H9 (cell line): Measurements from ENCODE around the gene SSH3. TPM values are rescaled to one million over a fixed set of nuclear protein-coding genes. Genes with fewer than 3 reads are reported as not detected.

Source experiments
- DNase-seq: peaks from one replicate; pipeline ENCODE4 v3.0.0-alpha.2; 2017
- H2AFZ ChIP-seq: one replicate; pipeline ENCODE4 v1.6.1; 2013; ENCODE audit warnings: mild to moderate bottlenecking, low read length, control low read depth, moderate library complexity
- H2AK5ac ChIP-seq: 2 replicates; pipeline ENCODE4 v1.6.1; 2013; ENCODE audit warnings: low read length, control low read depth, mixed read lengths; ENCODE audit not compliant: insufficient read length
- H2BK120ac ChIP-seq: one replicate; pipeline ENCODE4 v1.6.1; 2013; ENCODE audit warnings: low read depth, mild to moderate bottlenecking, low read length, control low read depth, inconsistent platforms; ENCODE audit not compliant: poor library complexity, severe bottlenecking
- H2BK12ac ChIP-seq: 2 replicates; pipeline ENCODE4 v1.6.1; 2013; ENCODE audit warnings: low read length, control low read depth, mixed read lengths, low read depth; ENCODE audit not compliant: insufficient read length
- H2BK15ac ChIP-seq: 2 replicates; pipeline ENCODE4 v1.6.1; 2013; ENCODE audit warnings: low read depth, low read length, control low read depth
- H2BK20ac ChIP-seq: one replicate; pipeline ENCODE4 v1.6.1; 2013; ENCODE audit warnings: low read depth, mild to moderate bottlenecking, low read length, control low read depth, inconsistent platforms; ENCODE audit not compliant: poor library complexity, severe bottlenecking
- H2BK5ac ChIP-seq: 2 replicates; pipeline ENCODE4 v1.6.1; 2013; ENCODE audit warnings: low read length, control low read depth, mixed read lengths; ENCODE audit not compliant: insufficient read length
- H3K14ac ChIP-seq: 2 replicates; pipeline ENCODE4 v1.6.1; 2013; ENCODE audit warnings: low read length, control low read depth; ENCODE audit not compliant: insufficient read depth
- H3K18ac ChIP-seq: 2 replicates; pipeline ENCODE4 v1.6.1; 2013; ENCODE audit warnings: low read depth, mild to moderate bottlenecking, mixed read lengths, low read length, control low read depth; ENCODE audit not compliant: insufficient read length
- H3K23ac ChIP-seq: 2 replicates; pipeline ENCODE4 v1.6.1; 2013; ENCODE audit warnings: low read length, control low read depth, mixed read lengths, low read depth; ENCODE audit not compliant: insufficient read length
- H3K23me2 ChIP-seq: 2 replicates; pipeline ENCODE4 v1.6.1; 2013; ENCODE audit warnings: low read depth, mild to moderate bottlenecking, mixed read lengths, low read length, control low read depth; ENCODE audit not compliant: insufficient read length, poor library complexity, severe bottlenecking
- H3K27ac ChIP-seq: 2 replicates; pipeline ENCODE4 v1.5.1; 2013; ENCODE audit warnings: low read length, control low read depth, mixed read lengths, low read depth; ENCODE audit not compliant: insufficient read length
- H3K27me3 ChIP-seq: 2 replicates; pipeline ENCODE4 v1.6.1; 2013; ENCODE audit warnings: low read length, control low read depth, inconsistent platforms; ENCODE audit not compliant: insufficient read depth
- H3K4ac ChIP-seq: 2 replicates; pipeline ENCODE4 v1.6.1; 2013; ENCODE audit warnings: low read depth, mild to moderate bottlenecking, control low read depth, inconsistent platforms, low read length, moderate library complexity
- H3K4me1 ChIP-seq: 2 replicates; pipeline ENCODE4 v1.6.1; 2013; ENCODE audit warnings: low read length, control low read depth, inconsistent platforms; ENCODE audit not compliant: insufficient read depth
- H3K4me2 ChIP-seq: 2 replicates; pipeline ENCODE4 v1.6.1; 2013; ENCODE audit warnings: low read length, control low read depth, mixed read lengths; ENCODE audit not compliant: insufficient read length, insufficient read depth
- H3K56ac ChIP-seq: 2 replicates; pipeline ENCODE4 v1.6.1; 2013; ENCODE audit warnings: low read depth, mild to moderate bottlenecking, mixed read lengths, low read length, control low read depth; ENCODE audit not compliant: insufficient read length
- H3K79me1 ChIP-seq: 2 replicates; pipeline ENCODE4 v1.6.1; 2013; ENCODE audit warnings: low read depth, mild to moderate bottlenecking, moderate library complexity, low read length, control low read depth, inconsistent platforms; ENCODE audit not compliant: insufficient read depth, poor library complexity, severe bottlenecking
- H3K79me2 ChIP-seq: 2 replicates; pipeline ENCODE4 v1.6.1; 2013; ENCODE audit warnings: low read length, control low read depth, inconsistent platforms; ENCODE audit not compliant: insufficient read depth
- H3K9ac ChIP-seq: 2 replicates; pipeline ENCODE4 v1.6.1; 2013; ENCODE audit warnings: low read length, control low read depth, mixed read lengths; ENCODE audit not compliant: insufficient read length; ENCODE audit errors: extremely low read depth
- H3K9me3 ChIP-seq: one replicate; pipeline ENCODE4 v1.6.1; 2013; ENCODE audit warnings: low read depth, low read length, inconsistent platforms; ENCODE audit not compliant: control insufficient read depth
- H3T11ph ChIP-seq: one replicate; pipeline ENCODE4 v1.6.1; 2013; ENCODE audit warnings: mild to moderate bottlenecking, low read length, control low read depth, inconsistent platforms
- H4K20me1 ChIP-seq: one replicate; pipeline ENCODE4 v1.6.1; 2013; ENCODE audit not compliant: control insufficient read depth, insufficient read length, insufficient read depth
- H4K5ac ChIP-seq: 2 replicates; pipeline ENCODE4 v1.6.1; 2013; ENCODE audit warnings: low read depth, mild to moderate bottlenecking, mixed read lengths, low read length, control low read depth; ENCODE audit not compliant: insufficient read length
- H4K8ac ChIP-seq: replicated peaks from 2 replicates; pipeline ENCODE4 v1.6.1; 2013; ENCODE audit warnings: low read length, control low read depth, mixed read lengths, low read depth; ENCODE audit not compliant: insufficient read length
- H4K91ac ChIP-seq: 2 replicates; pipeline ENCODE4 v1.6.1; 2013; ENCODE audit warnings: low read depth, mild to moderate bottlenecking, moderate library complexity, mixed read lengths, low read length, control low read depth; ENCODE audit not compliant: insufficient read length
- H3K27ac Mint-ChIP-seq, 3 experiments: 2 replicates in 2 of 3; 3 replicates in 1 of 3; pipeline ENCODE4 v1.8.0; 2020 to 2021; ENCODE audit warnings: mixed read lengths in 3 of 3, mild to moderate bottlenecking in 1 of 3, moderate library complexity in 1 of 3
- H3K27me3 Mint-ChIP-seq: 2 replicates; pipeline ENCODE4 v1.8.0; 2021; ENCODE audit warnings: low read depth, mild to moderate bottlenecking, moderate library complexity, mixed read lengths
- H3K36me3 Mint-ChIP-seq, 3 experiments: 2 replicates in 2 of 3; 3 replicates in 1 of 3; pipeline ENCODE4 v1.8.0; 2020 to 2021; ENCODE audit warnings: low read depth in 3 of 3, mixed read lengths in 3 of 3; ENCODE audit not compliant: insufficient read depth in 1 of 3
- H3K4me1 Mint-ChIP-seq, 2 experiments: 2 replicates each; pipeline ENCODE4 v1.8.0; 2020; ENCODE audit warnings: mixed read lengths in 2 of 2
- H3K4me3 Mint-ChIP-seq, 2 experiments: 2 replicates in 1 of 2; 3 replicates in 1 of 2; pipeline ENCODE4 v1.8.0; 2020 to 2021; ENCODE audit warnings: mild to moderate bottlenecking in 2 of 2, mixed read lengths in 2 of 2, moderate library complexity in 1 of 2
- H3K9me3 Mint-ChIP-seq, 2 experiments: 2 replicates in 1 of 2; 3 replicates in 1 of 2; pipeline ENCODE4 v1.8.0; 2020; ENCODE audit warnings: mild to moderate bottlenecking in 2 of 2, mixed read lengths in 2 of 2, moderate library complexity in 1 of 2
- CTCF ChIP-seq: fragments of 200-600 bp; sonication (generic); conservative IDR thresholded peaks from 3 replicates; pipeline ENCODE4 v1.8.0; 2021; ENCODE audit warnings: antibody characterized with exemption, mild to moderate bottlenecking
- WGBS: extraction: QIAGEN DNeasy Blood & Tissue Kit; methylation state at CpG from one replicate; pipeline ENCODE4 v1.1.7; 2013; ENCODE audit warnings: missing lambda C conversion rate, low lambda C conversion rate, mixed read lengths; ENCODE audit not compliant: insufficient read length; ENCODE audit errors: extremely low coverage; 5-methylcytosine and 5-hydroxymethylcytosine counted together
- total RNA-seq: library from RNA; stranded (reverse); gene quantifications from 2 replicates; pipeline ENCODE4 v1.2.1, GENCODE V29; 2021

Gene SSH3
- total RNA-seq, 1 experiment from 2014 or later, result 42.2 TPM

- Mint-ChIP-seq H3K36me3 (peaks cover 51 to 79% (median 72%) of the 10 kb centered on the region in 3 experiments; a peak in 6 of 7 replicates), H3K9me3 (no peaks in the 10 kb centered on the region), H3K4me3 (no peak overlapping the region), H3K27me3 (0 out of 2 replicates have a peak, but pooled peaks cover 2% of the 10 kb centered on the region), H3K4me1 (no peaks in the 10 kb centered on the region), H3K27ac (no peak overlapping the region)
- Histone ChIP-seq H3K27ac (no peak overlapping the region), H3K4me1 (no peaks in the 10 kb centered on the region), H2AK5ac (no peak overlapping the region), H2BK5ac (no peak overlapping the region), H3K9me3 (no peaks in the 10 kb centered on the region), H4K8ac (no peak overlapping the region), H2BK20ac (no peak overlapping the region), H2BK120ac (no peak overlapping the region), H4K20me1 (no peaks in the 10 kb centered on the region), H3K56ac (no peak overlapping the region), H4K5ac (no peak overlapping the region), H3T11ph (no peak overlapping the region), H3K4ac (no peak overlapping the region), H4K91ac (no peak overlapping the region), H3K9ac (no peak overlapping the region), H3K79me1 (no peaks in the 10 kb centered on the region), H2BK12ac (no peak overlapping the region), H2AFZ (no peak overlapping the region), H3K23ac (no peak overlapping the region), H3K23me2 (no peaks in the 10 kb centered on the region), H3K18ac (no peak overlapping the region), H3K27me3 (no peaks in the 10 kb centered on the region), H3K79me2 (no peaks in the 10 kb centered on the region), H2BK15ac (no peak overlapping the region), H3K4me2 (no peak overlapping the region), H3K14ac (no peak overlapping the region)
- no peak for TF ChIP-seq CTCF
- WGBS, result no CpG with 5 or more reads among the region's 15 CpGs
- no peak for DNase-seq
These were observed 48.5 kb upstream of the SSH3 start for GRCh38 chr11:67254798-67255197.
